HTERT RPE-1 (cell line): Measurements from ENCODE around the gene KLHL14.
"Not testable (repeated sequence)": the region's sequence is repeated elsewhere in the genome, so short reads cannot be mapped to it uniquely, and the experiment has no call there.

Experiments used
- in situ Hi-C: fragments of 300-500 bp; cut with MboI; formaldehyde crosslinking; loops from 4 replicates; pipeline ENCODE4 v1.14.3; 2020; ENCODE audit warnings: low sequenced_read_pairs

KLHL14 gene, protein sequence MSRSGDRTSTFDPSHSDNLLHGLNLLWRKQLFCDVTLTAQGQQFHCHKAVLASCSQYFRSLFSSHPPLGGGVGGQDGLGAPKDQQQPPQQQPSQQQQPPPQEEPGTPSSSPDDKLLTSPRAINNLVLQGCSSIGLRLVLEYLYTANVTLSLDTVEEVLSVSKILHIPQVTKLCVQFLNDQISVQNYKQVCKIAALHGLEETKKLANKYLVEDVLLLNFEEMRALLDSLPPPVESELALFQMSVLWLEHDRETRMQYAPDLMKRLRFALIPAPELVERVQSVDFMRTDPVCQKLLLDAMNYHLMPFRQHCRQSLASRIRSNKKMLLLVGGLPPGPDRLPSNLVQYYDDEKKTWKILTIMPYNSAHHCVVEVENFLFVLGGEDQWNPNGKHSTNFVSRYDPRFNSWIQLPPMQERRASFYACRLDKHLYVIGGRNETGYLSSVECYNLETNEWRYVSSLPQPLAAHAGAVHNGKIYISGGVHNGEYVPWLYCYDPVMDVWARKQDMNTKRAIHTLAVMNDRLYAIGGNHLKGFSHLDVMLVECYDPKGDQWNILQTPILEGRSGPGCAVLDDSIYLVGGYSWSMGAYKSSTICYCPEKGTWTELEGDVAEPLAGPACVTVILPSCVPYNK

DNA sequence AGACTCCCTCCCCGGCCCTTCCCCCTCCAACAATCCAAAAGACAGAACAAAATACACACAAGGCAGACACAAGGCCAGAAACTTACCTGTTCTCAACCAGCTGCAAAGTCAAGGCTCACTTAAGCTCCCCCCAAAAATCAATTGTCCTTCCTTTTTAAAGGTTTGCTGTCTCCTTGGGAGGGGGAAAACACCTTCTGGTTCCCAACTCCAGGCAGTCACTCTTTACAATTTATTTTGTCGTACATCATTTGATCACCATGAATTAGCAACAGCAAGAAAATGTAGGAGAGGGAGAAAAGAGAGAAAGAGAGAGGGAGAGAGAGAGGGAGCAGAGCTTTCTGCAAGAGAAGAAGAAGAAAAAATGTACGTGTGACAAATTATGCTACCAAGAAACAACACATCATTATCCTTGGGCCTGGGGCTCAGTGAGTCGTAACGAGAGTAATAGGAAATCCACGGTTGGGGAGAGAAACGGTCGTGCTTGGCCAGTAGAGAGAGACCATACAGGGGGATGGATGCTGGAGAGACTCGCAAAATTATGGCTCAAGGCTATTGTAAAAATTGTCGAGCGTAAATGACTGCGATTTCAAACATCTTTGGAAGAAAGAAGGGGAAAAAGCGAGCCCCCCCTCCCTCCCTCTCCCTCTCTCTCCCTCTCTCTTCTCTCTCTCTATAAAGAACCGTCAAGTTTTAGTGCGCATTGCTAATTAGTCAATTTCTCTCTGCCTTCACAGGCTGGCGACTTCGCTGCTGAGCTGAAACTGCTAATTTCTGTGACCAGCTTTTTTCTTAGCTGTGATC, at the start of gene KLHL14:
TSS of gene KLHL14 (minus strand) at position 443 of the 801 bp plus-strand sequence. CDS start 2,432 bp downstream, outside the sequence.
- in situ Hi-C loops = no loop called here

DNA sequence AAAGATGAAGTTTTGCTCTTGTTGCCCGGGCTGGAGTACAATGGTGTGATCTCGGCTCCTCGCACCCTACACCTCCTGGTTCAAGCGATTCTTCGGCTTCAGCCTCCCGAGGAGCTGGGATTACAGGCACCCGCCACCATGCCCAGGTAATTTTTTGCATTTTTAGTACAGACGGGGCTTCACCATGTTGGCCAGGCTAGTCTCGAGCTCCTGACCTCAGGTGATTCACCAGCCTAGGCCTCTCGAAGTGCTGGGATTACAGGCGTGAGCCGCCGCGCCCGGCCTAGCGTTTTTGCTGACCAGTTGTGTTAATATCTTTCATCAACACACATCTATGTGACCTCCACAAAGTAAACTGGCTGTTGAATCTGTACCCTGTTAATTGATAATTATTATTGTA, 49.4 kb upstream of the KLHL14 start:
- in situ Hi-C loops = no loop called here

DNA sequence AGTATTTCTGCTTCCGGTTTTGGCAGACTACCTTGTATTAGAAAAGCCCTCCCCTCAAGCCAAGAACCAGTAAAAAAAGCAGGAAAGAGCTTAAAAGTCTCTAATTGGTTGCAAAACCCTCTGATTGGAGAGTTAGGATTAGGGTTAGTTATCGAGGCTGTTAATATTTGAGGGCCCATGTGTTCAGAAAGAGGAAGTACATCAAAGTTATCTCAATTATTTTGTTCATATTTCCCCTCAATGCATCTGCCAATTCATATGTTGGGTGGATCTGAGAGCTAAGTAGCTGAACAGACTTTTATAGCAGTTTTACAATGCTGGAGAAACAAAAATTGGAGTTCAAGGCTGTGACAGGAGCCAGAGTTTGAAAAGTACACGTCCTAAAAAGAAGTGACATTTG, 43.1 kb upstream of the KLHL14 start:
- in situ Hi-C loops = no loop called here

DNA sequence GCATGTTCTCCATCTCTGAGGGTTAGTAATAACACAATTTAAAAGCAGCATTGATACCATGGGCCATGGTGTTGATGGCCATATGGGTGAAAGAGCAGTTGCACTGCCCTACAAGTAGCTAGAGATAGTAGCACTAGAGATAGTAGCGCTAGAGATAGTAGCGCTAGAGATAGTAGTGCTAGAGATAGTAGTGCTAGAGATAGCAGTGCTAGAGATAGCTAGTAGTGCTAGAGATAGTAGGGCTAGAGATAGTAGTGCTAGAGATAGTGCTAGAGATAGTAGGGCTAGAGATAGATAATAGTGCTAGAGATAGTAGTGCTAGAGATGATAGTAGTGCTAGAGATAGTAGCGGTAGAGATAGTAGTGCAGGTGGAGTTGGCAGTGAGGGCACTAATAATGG, 39.5 kb upstream of the KLHL14 start:
- in situ Hi-C loops = no loop called here

DNA sequence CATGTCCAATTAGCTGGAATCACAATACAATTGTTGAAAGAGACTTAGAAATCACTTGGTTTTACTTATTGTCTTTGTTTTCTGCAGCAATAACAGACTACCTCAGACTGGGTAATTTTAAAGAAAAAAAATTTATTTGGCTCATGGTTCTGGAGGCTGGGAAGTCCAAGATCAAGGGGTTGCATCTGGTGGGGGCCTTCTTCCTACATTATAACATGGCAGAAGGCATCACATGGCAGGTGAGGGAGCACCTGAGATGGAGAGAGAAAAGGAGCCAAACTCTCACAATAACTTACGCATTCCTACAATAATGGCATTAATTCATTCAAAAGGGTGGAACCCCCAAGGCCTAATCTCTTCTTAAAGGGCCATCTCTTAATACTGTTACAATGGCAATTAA, 37.5 kb upstream of the KLHL14 start:
- in situ Hi-C loops = no loop called here

DNA sequence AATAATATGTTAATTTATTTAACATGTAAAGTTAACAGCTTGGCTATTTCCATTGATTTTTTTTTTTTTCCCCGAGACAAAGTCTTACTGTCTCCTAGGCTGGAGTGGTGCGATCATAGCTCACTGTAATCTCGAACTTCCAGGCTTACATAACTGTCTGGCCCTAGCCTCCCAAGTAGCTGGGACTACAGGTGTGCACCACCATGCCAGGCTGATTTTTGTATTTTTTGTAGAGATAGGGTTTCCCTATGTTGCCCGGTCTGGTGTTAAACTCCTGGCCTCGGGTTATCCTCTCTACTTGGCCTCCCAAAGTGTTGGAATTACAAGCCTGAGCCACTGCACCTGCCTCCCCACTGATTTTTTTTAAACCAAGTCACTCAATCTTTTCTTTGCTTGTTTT, 32.5 kb upstream of the KLHL14 start:
- in situ Hi-C loops = no loop called here

DNA sequence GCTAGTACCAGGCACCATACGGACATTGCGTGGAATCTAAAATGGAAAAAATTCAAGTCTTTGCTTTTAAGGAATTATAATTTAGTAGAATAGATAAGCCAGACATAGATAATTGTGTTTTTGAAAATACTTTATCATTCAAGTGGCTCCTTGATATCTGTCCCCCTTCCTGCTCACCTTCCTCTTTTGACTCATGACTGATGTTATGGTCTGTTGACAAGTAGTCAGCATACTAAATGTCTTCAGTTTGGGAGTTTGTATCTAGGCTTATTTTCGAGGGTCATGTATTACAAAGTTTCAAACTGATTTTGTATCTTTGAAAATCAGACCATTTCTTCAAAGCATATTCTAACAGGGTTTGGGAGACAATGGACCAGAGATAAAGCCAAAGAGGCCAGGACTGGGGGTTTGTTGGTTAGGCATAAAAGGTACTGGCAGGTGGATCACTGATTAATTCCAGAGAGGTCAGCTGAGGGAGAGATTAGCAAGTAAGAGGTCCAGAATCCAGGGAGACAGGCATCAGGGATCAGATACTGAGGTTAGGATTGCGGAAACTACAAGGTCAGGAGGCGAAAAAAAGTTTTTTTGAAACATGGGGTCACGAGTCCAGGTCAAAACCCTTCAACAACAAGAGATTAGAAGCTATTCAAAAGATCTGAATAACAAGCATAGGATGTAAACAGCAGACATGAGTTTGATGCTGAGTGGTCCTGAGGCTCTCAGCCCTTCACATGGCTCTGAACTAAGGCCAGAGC, 31.5 kb upstream of the KLHL14 start:
- in situ Hi-C loops = no loop called here

DNA sequence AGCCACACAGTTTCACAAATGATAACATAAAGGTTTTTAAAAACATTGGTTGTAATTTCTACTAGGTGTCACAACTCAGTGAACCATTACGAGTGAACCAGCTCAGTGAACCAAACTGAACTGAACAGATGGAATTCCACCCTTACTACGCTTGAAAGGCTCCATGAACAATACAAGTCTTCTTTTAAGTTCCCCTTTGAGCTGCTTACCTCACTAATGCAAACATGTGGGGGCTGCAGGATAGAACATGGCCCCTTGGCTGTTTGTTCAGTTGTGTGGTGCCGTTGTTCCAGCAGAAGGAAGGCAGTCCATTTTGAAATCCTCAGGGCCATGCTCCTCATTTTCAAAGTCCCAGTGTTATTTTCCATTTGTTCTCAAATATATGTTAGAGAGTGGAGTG, 30.7 kb upstream of the KLHL14 start:
- in situ Hi-C loops = no loop called here

DNA sequence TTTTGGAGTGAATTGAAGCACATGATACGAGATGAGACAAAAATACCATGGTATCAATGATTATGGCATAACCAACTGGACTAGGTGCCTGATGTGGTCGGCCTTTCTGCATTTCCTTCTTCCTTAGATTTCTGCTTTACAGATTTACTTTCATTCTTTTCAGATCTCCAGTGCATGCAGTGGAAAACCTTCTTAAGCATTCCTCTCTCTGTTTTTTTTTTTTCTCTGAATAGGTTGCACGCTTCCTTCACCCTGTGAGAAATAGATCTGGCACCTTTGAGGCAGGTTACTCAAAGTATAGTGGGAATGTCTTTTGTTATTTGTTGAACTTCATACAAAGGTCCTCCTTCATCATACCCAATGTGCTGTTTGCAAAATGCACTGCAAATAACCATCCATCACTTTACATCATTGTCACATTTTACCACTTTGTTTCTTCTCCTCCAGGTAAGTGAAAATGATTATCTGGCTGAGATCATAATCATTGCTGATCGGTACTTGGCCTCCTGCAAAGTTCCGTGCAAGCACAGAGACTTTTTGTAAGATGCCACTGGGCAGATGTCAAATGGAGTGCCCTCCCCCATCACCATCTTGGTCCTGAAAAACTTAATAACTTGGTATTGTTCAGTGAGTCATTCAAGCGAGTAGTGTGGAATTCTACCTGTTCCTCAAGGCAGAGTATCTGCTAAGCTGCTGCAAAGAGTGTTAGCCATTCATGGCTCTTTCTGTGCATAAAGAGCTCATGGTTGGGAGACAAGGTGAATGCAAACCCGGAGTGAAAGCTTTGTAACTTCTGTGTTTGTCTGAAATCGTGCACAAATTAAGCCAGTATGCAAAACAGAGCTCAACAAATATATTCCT, 30.0 kb upstream of the KLHL14 start:
- in situ Hi-C loops = no loop called here

DNA sequence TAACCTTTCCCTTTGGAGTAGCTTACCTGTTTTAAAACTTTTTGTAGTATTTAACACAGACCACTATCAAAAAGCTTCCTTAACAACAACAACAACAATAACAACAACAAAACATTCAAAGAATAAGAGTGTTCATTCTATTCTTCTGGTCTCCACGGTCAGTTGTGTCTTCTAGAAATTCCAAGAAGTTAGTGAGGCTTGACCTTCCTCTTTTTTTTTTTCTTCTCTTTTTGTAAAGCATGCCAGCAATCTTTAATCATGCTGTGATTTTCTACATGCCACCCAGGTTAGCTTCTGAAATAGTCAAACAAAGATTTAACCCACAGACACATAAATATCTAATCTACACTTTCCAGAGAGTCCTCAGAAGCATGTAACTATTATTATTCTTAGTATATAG, 28.4 kb upstream of the KLHL14 start:
- in situ Hi-C loops = no loop called here

DNA sequence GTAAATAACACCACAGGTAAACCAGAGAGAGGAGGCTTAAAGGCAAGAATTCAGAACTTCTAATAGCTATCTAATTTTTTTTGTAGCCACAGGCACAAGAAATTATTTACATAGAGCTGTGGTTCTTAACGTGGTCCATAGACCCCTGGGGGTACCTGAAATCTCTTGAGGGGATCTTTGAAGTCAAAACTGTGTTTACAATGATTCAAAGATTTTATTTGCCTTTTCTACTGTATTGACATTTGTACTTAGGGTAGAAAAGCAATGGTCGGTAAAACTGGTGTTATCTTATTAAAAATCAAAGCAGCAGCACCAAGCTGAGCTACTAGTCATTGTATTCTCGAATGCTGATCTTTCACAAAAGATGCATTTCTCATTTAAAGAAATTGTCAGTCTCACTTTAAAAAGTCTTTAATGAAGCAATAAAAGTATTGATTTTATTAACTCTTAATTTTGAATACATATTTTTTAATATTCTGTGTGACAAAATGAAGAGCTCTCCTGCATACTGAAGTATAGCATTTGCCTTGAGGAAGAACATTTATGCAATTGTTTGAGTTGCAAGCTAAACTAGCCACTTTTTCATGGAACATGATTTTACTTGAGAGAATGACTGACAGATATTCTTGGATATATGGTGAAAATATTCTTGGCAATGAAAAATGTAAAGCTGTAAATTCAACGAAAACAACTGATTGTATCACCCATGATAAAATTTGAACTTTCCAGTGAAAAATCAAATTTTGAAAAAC, 25.6 kb upstream of the KLHL14 start:
- in situ Hi-C loops = no loop called here

DNA sequence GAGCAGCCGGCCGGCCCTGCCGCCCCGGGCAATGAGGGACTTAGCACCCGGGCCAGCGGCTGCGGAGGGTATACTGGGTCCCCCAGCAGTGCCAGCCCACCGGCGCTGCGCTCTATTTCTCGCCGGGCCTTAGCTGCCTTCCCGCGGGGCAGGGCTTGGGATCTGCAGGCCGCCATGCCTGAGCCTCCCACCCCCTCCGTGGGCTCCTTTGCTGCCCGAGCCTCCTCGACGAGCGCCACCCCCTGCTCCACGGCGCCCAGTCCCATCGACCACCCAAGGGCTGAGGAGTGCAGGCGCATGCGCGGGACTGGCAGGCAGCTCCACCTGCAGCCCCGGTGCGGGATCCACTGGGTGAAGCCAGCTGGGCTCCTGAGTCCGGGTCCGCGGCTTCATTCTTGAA, 21.8 kb upstream of the KLHL14 start:
- in situ Hi-C loops = not testable (repeated sequence)

DNA sequence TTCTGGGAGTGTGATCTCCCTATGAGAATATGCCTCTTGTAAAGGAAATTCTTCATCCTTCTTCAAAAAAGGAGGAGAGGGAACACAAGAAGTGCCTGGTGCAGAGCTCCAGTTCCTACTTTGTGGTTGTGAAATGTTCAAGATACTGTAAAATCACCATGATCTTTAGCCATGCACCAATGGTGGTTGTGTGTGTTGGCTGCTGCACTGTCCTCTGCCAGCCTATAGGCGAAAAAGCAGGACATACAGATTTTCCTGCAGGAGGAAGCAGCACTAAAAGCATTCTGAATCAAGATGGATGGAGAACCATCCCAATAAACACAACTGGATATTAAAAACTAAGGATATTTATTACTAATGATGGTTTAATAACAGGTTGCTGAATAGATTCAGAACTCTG, 6.2 kb upstream of the KLHL14 start:
- in situ Hi-C loops = no loop called here

DNA sequence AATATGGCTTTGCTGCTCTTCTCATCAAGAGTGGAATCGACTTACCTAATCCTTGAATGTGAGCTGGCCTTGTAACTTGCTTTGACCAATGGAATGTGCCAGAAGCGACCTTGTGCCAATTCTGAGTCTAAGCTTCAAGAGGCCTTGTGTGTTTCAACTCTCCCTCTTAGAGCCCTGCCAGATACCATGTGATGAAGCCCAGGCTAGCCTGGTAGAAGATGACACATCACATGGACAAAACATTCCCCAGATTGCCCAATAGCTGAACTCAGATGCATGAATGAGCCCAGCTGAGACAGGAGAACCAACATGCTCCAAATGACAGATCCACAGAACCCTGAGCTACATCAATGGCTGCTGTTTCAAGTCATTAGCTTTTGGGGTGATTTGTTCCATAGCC, 4.2 kb upstream of the KLHL14 start:
- in situ Hi-C loops = no loop called here

DNA sequence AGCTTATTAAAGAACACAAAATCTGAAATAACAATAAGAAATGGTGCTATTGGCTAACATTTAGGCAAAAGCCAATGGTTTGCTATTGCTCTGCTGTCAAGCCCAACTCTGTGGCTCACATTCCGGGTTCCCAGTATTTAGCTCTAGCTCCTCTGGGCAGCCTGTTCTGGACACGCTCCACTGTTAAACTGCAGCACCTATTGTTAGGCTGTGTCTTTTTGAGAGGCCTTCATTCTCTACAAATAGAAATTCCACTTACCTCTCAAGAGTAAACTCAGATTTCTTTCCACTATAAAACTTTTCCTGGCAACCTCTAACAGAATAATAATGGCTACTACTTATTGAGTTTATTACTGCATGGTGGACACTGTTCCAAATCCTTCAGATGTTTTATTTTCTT, 3.7 kb upstream of the KLHL14 start:
- in situ Hi-C loops = no loop called here

DNA sequence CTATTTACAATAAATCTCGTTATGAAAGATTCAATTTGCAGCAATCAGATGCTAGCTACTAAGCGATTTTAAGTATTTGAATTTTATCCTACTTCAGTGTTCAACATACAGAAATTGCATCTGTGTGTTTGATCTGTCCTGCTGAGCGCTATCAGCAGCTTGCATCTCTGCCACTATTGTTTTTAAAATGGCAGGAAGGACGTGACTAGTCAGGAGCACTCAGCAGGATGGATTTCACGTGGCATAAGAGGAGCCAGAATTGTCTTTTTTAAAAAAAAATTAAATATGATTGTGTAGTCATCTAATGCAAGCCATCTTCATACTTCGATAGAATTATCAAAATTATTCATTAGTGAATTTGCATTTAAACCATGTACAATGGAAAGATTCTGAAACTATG, 2.8 kb upstream of the KLHL14 start:
- in situ Hi-C loops = no loop called here

DNA sequence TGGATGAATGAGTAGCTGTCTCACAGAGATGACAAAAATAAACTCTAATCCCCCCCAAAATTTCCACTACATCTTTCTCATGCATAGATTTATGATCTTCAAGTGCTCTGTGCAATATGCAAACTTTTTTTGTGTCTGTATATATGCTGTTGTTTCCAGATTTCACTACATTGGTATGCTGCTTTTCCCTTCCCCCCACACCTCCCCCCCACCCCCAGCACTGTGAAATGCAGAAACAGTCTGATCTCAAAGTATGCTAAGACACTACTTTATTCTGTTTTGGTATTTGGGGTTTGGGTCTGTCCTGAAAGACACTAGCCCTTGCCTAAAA, 524 bp upstream of the KLHL14 start:
- in situ Hi-C loops = no loop called here

DNA sequence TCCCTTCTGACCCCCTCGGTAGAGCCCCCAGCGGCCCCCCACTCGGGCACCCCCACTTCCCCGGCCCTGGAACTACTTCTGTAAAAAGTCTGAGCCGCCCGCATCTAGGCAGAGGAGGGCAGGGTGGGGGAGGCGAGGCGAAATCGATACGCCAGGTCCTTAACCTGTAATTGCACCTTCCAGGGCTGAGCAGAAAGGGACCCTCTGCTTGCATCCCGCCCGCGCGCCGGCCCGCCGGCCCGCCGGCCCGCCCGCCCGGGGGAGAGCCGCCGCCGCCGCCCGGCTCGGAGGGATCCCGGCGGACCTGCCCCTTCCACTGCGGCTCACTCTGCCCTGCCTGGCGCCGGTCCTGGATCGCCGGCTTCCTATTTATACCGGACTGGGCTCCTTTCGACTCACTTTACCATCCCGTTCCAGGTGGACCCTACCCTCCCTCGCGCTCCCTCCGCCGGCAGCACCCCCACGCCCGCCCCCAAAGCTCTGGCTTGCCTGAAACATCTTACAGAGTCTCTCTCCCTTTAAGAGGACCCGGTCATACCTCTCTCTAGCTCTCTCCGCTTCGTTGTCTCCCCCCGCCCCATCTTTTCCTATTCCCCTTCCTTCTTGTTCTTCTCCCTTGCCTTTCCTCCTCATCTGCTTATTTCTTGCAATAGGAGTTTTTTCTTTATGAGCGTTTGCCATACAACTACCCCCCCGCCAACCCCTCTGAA, 797 bp downstream of the KLHL14 start:
- in situ Hi-C loops = no loop called here

DNA sequence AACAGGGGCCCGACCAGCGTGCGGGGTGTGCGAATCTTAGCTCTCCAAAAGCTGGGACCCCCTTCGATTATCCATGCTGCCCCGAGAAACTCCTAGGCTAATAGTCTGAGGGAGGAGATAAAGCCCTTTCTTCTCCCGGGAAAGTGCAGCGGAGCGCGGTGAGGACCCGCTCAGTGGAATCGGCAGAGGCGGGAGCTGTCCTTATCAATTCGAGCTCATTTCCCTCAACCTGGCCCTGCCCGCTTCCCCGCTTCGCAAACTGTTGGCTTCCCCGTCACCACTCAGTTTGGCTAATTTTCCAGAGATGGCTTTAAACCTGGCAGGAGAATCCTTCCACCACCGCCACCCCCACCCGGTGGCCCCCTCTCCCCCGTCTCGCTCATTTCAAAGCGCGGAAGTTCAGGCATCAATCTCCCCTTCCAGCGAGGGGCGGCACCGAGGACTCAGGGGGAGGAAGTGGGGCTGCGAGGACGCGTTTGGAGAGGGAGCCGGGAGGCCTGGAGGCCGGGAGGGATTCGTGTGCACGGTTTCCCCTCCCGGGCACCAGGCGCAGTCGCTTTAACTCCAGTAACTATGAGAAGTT, 1.6 kb downstream of the KLHL14 start:
- in situ Hi-C loops = no loop called here
